ENCODE measurements around the gene ISX.

DNA sequence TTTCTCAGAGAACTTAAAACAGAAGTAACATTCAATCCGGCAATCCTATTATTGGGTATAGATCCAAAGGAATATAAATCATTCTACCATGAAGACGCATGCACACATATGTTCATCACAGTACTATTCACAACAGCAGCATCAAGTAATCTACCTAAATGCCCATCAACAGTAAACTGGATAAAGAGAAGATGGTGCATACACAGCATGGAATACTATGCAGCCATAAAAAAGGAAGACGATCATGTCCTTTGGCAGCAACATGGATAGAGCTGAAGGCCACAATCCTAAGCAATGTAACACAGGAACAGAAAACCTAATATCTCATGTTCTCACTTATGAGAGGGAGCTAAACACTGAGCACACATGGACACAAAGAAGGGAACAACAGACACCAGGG, 6.3 kb upstream of the ISX start:
- TF ChIP-seq EZH2 (IDR thresholded peaks at IDR 0.05; ENCODE audit: insufficient read depth, poor library complexity, severe bottlenecking) = no peak
- no peak for TF ChIP-seq EZH2phosphoT487 (IDR thresholded peaks at IDR 0.05; ENCODE audit: insufficient read depth, low read depth)
